ENCODE data around the gene ITIH3.

Gene ITIH3

DNA sequence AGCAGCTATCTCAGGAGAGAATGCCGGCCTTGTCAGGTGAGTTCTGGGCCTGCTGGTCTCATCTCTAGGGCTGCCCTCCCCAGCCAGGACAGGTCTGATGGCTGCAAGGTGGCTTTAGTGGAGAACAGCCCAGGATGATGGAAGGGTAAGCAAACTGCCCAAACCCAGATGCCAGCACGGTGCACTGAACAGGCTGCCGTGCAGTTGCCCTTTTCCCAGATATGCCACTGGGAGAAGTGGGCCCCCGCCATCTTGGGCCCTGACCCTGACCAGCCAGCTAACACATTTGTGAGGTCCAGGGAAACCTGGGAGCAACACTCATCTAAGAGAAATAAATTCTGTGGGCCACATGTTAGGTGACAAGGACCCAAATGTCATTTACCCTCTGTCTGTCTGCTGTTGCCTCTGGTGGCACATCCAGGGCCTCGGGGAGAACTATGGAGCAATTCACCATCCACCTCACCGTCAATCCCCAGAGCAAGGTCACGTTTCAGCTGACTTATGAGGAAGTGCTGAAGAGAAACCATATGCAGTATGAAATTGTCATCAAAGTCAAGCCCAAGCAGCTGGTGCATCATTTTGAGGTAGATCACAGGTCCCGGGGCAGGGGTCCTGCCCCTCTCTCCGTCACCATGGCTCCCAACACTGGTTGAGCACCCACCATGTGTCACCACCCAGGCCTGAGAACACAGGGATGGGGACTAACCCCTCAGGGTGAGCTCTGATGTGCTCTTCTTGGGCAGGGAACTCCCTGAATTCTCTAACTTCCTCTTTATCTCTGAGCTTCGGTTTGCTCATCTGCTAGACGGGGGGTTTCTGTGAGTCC lies 15.4 kb upstream of the ITIH3 start:
- no peak for DNase-seq

DNA sequence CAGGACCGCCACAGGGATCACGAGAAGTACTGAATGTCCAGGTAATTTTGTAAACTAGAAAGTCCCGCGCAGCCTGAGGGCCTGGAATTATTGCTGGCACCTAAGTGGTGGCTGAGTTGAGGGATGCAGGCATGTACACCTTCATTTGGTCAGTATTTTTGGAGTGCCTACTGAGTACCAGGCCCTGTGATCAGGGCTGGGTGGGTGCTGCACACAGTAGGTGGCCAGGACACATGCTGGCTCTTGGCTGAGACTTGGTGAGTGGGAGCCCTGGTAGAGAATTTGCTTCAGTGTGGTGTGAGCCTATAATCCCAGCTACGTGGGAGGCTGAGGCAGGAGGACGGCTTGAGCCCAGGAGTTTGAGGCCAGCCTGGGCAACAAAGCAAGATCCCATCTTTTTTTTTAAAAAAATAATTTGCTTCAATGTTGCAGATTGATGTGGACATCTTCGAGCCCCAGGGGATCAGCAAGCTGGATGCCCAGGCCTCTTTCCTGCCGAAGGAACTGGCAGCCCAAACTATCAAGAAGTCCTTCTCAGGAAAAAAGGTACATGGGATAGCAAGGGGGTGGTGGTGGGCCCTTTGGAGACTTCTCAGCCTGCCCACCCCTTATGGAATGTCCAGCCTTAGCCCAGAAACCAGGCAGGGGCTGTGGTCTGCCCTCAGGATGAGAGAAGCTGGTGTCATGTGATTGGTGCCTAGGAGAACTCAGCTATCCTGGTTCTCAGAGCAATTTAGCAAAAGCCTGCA lies 14.6 kb upstream of the ITIH3 start:
- DNase-seq, result no peak

DNA sequence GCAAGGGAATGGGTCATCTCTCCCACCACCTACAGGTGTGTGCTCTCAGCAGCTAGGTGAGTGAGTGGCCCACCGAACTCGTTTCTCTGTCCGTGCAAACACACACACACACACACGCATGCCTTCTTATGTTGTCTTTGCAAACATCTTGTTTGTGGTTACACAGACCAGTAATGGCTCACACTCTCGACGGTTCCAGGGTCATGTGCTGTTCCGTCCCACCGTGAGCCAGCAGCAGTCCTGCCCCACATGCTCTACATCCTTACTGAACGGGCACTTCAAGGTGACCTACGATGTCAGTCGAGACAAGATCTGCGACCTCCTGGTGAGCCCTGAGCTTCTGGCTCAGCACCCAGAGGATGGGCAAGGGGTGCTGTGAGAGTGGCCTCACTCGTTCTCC lies 12.9 kb upstream of the ITIH3 start:
- DNase-seq, result no peak

DNA sequence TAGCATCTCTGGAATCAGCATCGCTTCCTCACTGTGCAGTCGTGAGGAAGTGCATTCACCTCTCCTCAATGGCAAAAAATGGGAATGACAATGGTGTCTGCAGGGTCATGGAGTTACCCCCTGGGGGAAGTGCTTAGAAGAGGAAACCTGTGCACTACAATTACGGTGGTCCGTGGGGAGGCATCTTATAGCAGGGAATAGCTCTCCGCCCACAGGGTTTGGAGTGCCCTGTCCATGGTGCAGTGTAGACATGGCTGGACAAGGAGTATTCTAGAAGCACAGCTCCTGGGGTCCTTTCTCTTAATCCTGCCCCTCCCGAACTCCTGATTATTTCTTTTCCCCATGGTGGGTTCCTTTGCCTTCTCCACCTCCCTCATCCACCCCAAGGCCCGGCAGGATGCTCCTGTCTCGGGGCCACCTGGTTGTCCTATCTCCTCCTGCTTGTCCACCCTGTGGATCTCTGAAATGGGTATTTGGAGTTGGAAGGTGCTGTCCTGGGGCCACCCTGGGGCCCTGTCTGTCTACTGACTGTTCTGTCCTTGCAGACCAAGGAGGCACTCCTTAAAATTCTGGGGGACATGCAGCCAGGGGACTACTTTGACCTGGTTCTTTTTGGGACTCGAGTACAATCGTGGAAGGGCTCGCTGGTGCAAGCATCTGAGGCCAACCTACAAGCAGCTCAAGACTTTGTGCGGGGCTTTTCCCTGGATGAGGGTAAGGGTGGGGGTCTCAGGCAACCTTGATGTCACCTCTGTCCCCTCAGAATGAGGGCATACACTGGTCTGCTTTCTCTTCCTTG lies 12.0 kb upstream of the ITIH3 start:
- no peak for DNase-seq

DNA sequence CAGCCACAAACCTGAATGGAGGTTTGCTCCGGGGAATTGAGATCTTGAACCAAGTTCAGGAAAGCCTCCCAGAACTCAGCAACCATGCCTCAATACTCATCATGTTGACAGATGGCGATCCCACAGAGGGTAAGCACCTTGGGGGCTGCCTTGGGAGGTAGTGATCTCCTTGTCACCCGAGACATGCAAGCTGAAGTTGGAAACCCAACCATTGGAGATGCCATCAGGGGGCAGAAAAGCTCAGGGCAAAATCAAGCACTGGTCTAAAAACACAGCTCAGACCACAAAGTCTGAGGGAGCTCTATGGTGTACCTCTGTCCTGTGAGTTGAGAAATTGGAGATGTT lies 11.4 kb upstream of the ITIH3 start:
- DNase-seq, result no peak

DNA sequence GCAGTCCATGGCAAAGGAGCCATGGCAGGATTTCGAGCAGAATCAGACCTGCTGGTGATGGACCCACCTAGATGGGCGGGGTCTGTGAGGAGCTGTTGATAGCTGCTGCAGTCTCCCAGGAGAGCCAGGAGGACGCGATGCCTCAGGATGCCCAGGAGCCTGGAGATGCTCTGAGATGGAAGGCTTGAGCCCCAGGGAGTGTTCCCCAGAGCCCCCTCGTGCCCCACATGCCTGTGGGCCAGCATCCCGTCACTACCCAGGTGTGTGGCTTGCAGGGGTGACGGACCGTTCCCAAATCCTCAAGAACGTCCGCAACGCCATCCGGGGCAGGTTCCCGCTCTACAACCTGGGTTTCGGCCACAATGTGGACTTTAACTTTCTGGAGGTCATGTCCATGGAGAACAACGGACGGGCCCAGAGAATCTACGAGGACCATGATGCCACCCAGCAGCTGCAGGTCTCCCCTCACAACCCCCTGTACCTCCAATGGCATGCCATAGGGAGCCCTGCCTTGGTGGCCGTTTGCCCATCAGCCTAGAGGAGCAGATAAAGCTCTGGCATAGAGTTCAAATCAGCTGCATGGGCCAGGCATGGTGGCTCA lies 10.5 kb upstream of the ITIH3 start:
- DNase-seq, result no peak

DNA sequence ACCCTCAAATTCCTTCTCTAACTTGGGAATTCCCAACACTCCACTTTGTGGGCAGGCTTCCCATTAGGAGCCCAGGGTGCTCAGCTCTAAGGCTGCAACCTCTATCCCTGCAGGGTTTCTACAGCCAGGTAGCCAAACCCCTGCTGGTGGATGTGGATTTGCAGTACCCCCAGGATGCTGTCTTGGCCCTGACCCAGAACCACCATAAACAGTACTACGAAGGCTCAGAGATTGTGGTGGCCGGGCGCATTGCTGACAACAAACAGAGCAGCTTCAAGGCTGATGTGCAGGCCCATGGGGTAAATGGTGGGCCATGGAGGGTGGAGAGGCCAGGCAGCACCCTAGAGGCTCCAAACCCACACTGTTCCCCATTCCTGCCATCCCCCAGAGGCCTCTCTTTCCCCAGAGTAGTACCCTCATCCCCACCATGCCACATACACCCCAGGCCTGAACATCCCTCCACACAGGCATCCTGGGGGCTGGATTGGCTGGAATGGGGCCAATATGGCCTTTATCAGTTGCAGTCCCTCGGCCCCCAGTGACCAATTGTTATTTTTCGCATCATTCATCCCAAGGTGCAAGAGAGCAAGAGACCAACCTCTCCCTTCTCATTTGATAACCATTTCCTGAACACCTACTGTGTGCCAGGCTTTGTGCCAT lies 9.5 kb upstream of the ITIH3 start:
- no peak for DNase-seq

DNA sequence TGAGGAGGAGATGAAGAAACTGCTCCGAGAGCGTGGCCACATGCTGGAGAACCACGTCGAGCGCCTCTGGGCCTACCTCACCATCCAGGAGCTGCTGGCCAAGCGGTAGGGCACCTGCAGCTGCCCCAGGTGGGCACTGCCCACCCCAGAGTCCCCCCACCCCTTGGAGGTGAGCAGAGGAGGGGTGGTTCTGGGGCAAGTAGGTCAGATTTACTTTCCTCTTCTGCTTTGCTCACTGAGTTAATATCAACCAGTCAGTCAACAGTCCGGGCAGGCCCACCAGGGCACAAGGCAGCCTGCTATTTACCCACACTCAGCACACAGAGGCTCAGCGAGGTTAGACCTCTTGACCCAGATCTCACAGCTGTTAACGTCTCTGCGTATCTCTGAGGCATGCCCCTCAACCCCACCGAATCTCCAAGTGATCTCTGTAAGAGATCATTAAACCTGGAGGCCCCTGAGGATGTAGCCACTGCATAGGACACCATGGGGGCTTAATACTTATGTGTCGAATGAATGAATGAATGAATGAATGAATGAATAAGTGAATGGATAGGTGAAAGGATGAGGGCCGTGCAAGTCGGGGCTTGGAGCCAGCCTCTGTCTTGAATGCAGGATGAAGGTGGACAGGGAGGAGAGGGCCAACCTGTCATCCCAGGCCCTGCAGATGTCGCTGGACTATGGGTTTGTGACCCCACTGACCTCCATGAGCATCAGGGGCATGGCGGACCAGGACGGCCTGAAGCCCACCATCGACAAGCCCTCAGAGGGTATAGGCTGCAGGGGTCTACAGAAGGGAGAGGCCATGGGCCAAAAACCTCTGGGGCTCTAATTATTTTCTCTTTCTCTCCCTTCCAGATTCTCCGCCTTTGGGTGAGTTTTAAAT lies 8.0 kb upstream of the ITIH3 start:
- DNase-seq, result no peak

DNA sequence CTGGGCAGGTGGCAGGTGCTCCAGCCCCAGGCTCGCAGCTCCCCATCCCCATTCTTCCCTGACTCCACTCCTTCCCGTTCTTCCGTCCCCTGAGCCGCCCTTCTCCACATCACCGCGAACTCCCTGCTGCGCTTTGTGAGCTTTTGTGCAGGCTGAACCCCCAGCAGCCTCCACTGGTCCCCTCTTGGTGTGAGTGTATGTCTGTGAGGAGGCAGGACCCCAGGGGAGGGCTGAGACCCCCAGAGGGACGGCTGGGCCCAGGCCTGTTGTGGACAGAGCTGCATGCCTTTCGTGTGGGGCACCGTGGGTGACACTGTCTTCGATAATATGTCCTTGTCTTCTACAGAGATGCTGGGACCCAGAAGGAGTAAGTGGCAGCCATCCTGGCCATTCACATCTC lies 7.3 kb upstream of the ITIH3 start:
- DNase-seq, result no peak

DNA sequence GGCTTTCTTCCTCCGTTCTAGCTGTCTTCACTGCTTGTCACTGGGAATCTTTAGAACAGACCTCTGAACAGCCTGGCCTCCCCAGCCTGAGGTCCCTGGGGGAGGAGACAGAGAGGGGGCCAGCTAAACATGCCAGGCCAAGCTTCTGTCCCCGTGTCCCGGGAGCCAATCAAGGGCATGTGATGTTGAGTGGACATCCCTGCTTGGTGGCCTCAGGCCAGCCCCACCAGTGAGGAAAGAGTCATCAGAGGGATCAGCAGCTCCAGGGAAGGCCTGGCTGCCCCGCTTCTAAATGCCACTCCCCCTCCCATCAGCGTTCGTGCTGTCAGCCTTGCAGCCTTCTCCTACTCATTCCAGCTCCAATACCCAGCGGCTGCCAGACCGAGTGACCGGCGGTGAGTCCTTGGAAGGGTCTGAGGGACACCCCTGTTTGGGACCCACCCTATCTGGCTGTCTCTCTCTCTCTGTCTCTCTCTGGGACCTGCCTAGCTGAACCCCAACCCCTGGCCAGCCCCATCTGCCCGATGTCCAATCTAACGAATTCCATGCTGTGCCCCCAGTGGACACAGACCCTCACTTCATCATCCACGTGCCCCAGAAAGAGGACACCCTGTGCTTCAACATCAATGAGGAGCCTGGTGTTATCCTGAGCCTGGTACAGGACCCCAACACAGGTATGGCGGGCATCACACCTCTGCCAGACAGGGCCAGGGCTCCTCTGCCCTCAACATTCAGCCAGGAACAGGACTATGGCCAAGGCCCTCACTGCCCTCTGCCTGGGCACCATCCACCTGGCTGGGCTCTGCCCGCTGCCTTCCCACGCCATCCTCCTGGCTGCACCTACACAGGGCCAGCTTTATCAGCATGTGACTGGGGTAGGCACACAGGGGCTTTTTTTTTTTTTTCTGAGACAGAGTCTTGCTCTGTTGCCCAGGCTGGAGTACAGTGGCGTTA lies 6.6 kb upstream of the ITIH3 start:
- DNase-seq, result no peak

DNA sequence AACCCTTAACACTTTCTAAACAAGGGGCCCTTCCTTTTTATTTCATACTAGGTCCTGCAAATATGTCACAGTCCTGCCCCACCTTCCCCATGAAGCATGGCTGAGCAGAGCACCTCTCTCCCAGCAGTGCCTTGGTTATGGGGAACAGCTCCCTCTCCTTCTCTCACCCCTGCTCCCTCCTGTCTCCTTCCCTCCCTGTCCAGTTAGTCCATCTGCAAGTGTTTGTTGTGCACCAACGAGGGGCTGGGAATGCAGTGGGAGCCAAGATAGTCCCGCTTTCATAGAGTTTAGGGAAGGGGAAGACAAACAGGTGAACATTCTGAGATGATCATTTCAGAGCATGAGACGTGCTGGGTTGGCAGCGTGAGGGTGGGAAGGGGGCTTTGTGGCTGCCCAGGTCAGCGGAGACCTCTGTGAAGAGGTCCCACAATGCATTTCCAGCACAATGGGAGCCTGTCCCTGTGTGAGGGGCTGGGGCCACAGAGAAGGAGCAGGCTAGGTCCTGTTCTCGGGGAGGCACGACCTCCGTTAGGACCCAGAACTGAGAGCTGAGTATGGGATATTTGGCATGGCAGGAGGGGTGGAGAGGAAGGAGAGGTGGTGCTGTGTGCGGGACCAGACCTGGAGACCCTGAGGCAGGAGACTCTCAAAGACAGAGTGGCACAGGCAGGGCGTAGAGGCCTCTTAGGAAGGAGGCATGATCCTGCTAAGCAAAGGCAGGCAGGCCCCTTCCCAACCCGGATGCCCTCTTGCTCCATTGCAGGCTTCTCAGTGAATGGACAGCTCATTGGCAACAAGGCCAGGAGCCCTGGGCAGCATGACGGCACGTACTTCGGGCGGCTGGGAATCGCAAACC lies 5.5 kb upstream of the ITIH3 start:
- DNase-seq, result no peak

DNA sequence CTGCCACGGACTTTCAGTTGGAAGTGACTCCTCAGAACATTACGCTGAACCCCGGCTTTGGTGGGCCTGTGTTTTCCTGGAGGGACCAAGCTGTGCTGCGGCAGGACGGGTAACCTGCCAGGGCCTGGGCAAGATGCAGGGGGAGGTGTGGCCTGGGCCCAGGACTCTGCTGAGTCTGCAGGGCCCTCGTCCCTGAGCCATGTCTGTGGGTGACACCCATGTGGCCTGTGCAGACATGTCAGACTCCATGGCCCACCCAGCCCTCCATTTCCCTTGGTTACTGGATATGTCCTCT lies 4.9 kb upstream of the ITIH3 start:
- DNase-seq, result no peak

DNA sequence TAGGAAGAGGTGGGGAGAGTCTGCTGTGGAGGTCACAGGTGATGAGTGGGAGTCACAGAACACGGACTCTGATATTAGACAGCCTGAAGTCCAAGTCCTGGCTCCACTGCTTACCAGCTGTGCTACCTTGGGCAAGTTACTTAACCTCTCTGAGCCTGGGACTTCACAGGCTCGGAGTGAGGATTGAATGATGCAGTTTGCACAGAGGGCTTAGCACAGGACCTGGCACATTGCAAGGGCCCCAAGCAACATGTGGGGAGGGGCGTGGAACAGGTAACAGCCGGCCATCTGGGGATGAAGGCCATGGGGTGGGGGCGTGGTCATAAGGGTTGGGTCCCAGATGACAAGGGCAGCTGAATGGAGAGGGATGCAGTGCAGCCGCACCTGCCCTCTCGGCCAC lies 4.3 kb upstream of the ITIH3 start:
- DNase-seq, result no peak

DNA sequence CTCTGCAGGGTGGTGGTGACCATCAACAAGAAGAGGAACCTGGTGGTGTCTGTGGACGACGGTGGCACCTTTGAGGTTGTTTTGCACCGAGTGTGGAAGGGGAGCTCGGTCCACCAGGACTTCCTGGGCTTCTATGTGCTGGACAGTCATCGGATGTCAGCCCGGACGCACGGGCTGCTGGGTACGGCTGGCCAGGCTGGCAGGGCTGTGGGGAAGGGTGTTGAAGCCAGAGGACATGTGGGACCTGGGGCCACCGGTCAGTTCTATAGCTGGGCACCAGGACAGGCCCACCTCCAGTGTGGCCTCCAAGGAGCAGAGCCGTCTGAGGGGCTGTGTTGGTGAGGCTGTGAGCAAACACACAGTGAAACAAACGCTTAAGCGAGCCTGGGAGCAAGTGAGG lies 3.9 kb upstream of the ITIH3 start:
- DNase-seq, result no peak

DNA sequence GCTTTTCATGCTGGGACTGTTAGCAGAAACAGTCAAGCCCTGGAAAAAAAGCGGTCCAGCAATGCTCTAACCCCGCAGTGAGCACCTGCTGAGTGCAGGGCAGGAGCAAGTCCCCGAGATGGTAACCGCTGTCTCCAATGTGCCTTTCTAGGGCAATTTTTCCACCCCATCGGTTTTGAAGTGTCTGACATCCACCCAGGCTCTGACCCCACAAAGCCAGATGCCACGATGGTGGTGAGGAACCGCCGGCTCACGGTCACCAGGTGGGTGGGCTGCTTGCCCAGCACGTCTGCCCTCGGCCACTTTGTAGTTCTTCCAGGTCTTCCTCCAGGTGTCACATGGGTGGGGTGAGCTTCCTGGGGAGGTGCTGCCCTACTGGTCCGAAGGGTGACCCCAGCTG lies 3.2 kb upstream of the ITIH3 start:
- no peak for DNase-seq

DNA sequence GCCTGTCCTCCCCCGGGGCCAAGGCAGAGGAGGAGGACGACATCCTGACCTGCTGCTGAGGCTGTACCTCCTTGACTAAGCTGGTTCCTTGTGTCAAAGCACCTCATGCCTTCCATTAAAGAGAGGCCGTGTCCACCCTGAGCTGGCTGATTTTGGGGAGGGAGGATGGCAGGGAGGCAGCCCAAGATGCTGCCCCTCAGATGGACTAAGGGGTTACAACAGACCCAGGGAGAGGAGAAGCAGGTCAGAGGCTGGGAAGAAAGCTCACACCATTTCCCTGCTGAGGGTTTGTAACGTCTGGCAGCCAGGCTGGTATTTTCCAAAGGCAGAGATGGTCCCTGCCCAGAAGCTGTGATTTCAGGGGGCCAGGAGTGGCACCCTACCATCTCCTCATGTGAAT lies 2.7 kb upstream of the ITIH3 start:
- no peak for DNase-seq

DNA sequence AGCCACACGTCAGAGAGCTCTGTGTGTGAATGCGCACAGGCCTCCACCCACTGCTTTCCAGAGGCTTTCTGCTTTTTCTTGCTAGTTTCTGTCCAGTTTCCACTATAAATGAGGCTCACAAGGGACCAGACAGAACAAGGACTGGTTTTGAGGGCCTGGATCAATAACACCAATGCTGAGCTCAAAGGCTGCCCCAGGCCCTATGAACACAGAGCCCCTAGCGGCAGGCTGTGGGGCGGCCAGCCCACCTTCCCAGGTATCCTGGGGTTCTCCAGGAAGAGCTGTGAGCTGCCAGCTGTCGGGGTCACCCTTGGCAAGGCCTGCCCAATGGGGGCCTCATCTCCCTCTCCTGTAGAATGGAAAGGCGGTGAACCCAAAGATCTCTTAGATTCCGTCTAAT lies 2.2 kb upstream of the ITIH3 start:
- no peak for DNase-seq

DNA sequence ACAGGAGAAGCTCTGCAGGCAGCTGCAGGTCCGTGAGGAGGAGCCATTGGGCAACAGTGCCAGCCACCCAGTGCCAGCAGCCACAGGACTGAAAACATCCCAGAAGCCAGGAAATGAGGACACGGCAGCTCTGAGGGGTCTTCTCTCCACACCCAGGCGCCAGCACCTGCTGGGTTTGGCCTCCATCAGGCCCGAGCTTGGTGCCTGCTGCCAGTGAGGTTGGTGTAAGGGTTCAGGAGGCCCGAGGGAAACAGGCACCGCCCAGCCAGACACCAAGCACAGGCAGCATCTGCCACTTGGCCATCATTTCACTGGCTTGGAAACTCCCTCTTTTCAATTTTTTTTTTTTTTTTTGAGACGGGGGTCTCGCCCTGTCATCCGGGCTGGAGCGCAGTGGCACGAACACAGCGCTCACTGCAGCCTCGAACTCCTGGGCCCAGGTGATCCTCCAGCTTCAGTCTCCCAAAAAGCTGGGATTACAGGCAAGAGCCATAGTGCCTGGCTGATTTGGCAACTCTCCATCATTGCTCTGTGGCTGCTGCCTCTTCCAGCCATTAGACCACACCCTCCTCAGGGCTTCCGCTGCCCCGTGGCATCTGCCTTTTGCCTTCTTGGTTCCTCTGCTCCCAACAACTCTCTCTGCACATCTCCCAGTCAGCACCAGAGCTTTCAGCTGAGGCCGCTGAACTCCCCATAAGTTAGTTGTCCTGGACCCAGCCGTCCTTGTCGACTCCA lies 1.5 kb upstream of the ITIH3 start:
- DNase-seq, result no peak
